B cell (primary cell): Measurements from ENCODE around the gene TANC1. TPM values are rescaled to one million over a fixed set of nuclear protein-coding genes. Genes with fewer than 3 reads are reported as not detected.

Experiments used
- ATAC-seq: fragments of 200-7000 bp; cut with Tn5 transposase; one replicate; pipeline ENCODE4 v1.10.0; 2021; ENCODE audit warnings: low read depth, mild to moderate bottlenecking, moderate number of reproducible peaks, moderate library complexity
- CTCF ChIA-PET: fragments of 350-600 bp; sonication (Branson Sonifier 250); formaldehyde crosslinking; loops from one replicate; lab custom pipeline; 2021; ENCODE audit warnings: antibody characterized with exemption, inconsistent platforms; lab: Charles Lee
- POLR2A ChIA-PET: fragments of 350-600 bp; sonication (Branson Sonifier 250); formaldehyde crosslinking; loops from one replicate; lab custom pipeline; 2021; ENCODE audit warnings: antibody characterized with exemption; lab: Charles Lee
- DNase-seq: peaks from one replicate; pipeline ENCODE4 v3.0.0; 2013
- H2AFZ ChIP-seq: 2 replicates; pipeline ENCODE4 v1.6.1; 2012; ENCODE audit warnings: mild to moderate bottlenecking, low read depth, low read length; ENCODE audit not compliant: insufficient read depth, poor library complexity, severe bottlenecking
- H3K27ac ChIP-seq, 2 donors: 1 replicate in 1 of 2; 2 replicates in 1 of 2; pipeline ENCODE4 v1.5.1; 2012 to 2013; ENCODE audit warnings: low read length in 2 of 2, mild to moderate bottlenecking in 2 of 2, moderate library complexity in 1 of 2
- H3K27me3 ChIP-seq, 4 experiments: fragments of 200-600 bp in 1 of 4; sonication (generic) in 1 of 4; replicated peaks in 1 of 4; 1 replicate in 2 of 4; 2 replicates in 2 of 4; pipeline versions ENCODE4 v1.6.1 to v1.7.0; 2013 to 2016; ENCODE audit warnings: low read length in 3 of 4, mild to moderate bottlenecking in 2 of 4, mixed read lengths in 1 of 4, moderate library complexity in 1 of 4; ENCODE audit not compliant: insufficient read depth in 4 of 4, control insufficient read depth in 3 of 4; ENCODE audit errors: control extremely low read depth in 1 of 4
- H3K36me3 ChIP-seq, 2 experiments: replicated peaks in 1 of 2; 1 replicate in 1 of 2; 2 replicates in 1 of 2; pipeline versions ENCODE4 v1.6.1 to v1.7.1; 2013; ENCODE audit warnings: low read length in 1 of 2; ENCODE audit not compliant: insufficient read depth in 2 of 2, control insufficient read depth in 1 of 2; ENCODE audit errors: control extremely low read depth in 1 of 2, extremely low read depth in 1 of 2
- H3K4me1 ChIP-seq, 2 donors: fragments of 200-600 bp in 1 of 2; sonication (generic) in 1 of 2; 1 replicate in 1 of 2; 2 replicates in 1 of 2; pipeline versions ENCODE4 v1.5.1 to v1.6.1; 2013 to 2017; ENCODE audit warnings: low read length in 2 of 2; ENCODE audit not compliant: control insufficient read depth in 2 of 2, insufficient read depth in 2 of 2
- H3K4me2 ChIP-seq: replicated peaks from 2 replicates; pipeline ENCODE3; 2012; ENCODE audit warnings: mild to moderate bottlenecking, low read depth, low read length; ENCODE audit not compliant: poor library complexity, severe bottlenecking
- H3K4me3 ChIP-seq, 5 experiments: fragments of 200-600 bp in 1 of 5; sonication (generic) in 1 of 5; 1 replicate in 3 of 5; 2 replicates in 2 of 5; pipeline versions ENCODE4 v1.5.1 to v1.7.0; 2011 to 2016; ENCODE audit warnings: low read length in 4 of 5, mild to moderate bottlenecking in 4 of 5, low read depth in 2 of 5, control low read depth in 1 of 5, moderate library complexity in 1 of 5; ENCODE audit not compliant: insufficient read depth in 1 of 5; ENCODE audit errors: control extremely low read depth in 1 of 5, extremely low read depth in 1 of 5
- H3K79me2 ChIP-seq: fragments of 200-600 bp; sonication (generic); one replicate; pipeline ENCODE4 v1.6.0; 2016; ENCODE audit warnings: low read length; ENCODE audit not compliant: control insufficient read depth, insufficient read depth
- H3K9ac ChIP-seq: fragments of 200-600 bp; sonication (generic); 2 replicates; pipeline ENCODE4 v1.6.1; 2017; ENCODE audit warnings: mild to moderate bottlenecking, low read length, moderate library complexity
- H3K9me3 ChIP-seq, 3 donors: one replicate each; pipeline versions ENCODE4 v1.6.1 to v1.7.1; 2013; ENCODE audit warnings: low read length in 2 of 3; ENCODE audit not compliant: control insufficient read depth in 2 of 3, insufficient read depth in 1 of 3; ENCODE audit errors: control extremely low read depth in 1 of 3
- H4K20me1 ChIP-seq: 2 replicates; pipeline ENCODE4 v1.6.0; 2012; ENCODE audit warnings: mild to moderate bottlenecking, low read length; ENCODE audit not compliant: insufficient read depth, control insufficient read depth, poor library complexity, severe bottlenecking
- H3K27ac Mint-ChIP-seq: one replicate; pipeline ENCODE4 v1.8.0; 2021; ENCODE audit warnings: mixed read lengths
- H3K27me3 Mint-ChIP-seq: one replicate; pipeline ENCODE4 v1.8.0; 2021; ENCODE audit warnings: mixed read lengths
- H3K4me1 Mint-ChIP-seq: one replicate; pipeline ENCODE4 v1.8.0; 2021; ENCODE audit warnings: mixed read lengths
- H3K4me3 Mint-ChIP-seq: one replicate; pipeline ENCODE4 v1.8.0; 2021; ENCODE audit warnings: mixed read lengths
- H3K9me3 Mint-ChIP-seq: one replicate; pipeline ENCODE4 v1.8.0; 2022; ENCODE audit warnings: mixed read lengths; ENCODE audit not compliant: insufficient read depth
- CTCF ChIP-seq: fragments of 200-600 bp; IDR thresholded peaks from one replicate; pipeline ENCODE4 v1.8.0; 2022; ENCODE audit warnings: antibody characterized with exemption, mild to moderate bottlenecking
- EZH2 ChIP-seq: IDR thresholded peaks from 2 replicates; pipeline ENCODE4 v1.6.1; 2012; ENCODE audit warnings: borderline replicate concordance, low read depth, mild to moderate bottlenecking, moderate library complexity, low read length; ENCODE audit not compliant: insufficient read depth, poor library complexity, severe bottlenecking
- WGBS: methylation state at CpG from one replicate; pipeline ENCODE4 v1.1.5; 2013; ENCODE audit warnings: missing lambda C conversion rate; ENCODE audit not compliant: insufficient coverage; 5-methylcytosine and 5-hydroxymethylcytosine counted together
- intact Hi-C: fragments of 100-400 bp; cut with micrococcal nuclease; formaldehyde crosslinking; loops from one replicate; pipeline ENCODE4 v1.10.0; 2022
- polyA plus RNA-seq: library from polyadenylated mRNA; depleted of rRNA; stranded (reverse); fragments of >200 nt; gene quantifications from 2 replicates; pipeline ENCODE4 v1.2.3, GENCODE V29; 2012
- total RNA-seq, 2 donors: library from RNA; stranded (reverse); fragments of 120-200 nt in 1 of 2; gene quantifications; 1 replicate in 1 of 2; 2 replicates in 1 of 2; pipeline versions ENCODE4 v1.2.3 to v1.2.4, GENCODE V29; 2013 to 2022

The TANC1 gene
- total and polyA plus RNA-seq, 2 donors (not counting 1 experiment from before 2014, with no cell fraction given): 0.13 TPM; not detected in 1

- no peak overlapping the region for H3K27ac Mint-ChIP-seq
- no peaks in the 10 kb centered on the region for H4K20me1 ChIP-seq
- H3K9me3 Mint-ChIP-seq: no peaks in the 10 kb centered on the region
- ATAC-seq (no peak), DNase-seq (no peak)
- no peak overlapping the region for H2AFZ ChIP-seq
- H3K9ac ChIP-seq: no peak overlapping the region
- H3K79me2 ChIP-seq: no peaks in the 10 kb centered on the region
- H3K36me3 ChIP-seq: no peaks in the 10 kb centered on the region
- H3K4me3 Mint-ChIP-seq: no peak overlapping the region
- peaks cover 0 to 9% (median under 1%) of the 10 kb centered on the region in 4 experiments for H3K27me3 ChIP-seq
- H3K4me1 ChIP-seq: peaks cover 0 to 3% of the 10 kb centered on the region in 2 donors
- no peak overlapping the region for H3K4me2 ChIP-seq
- peaks cover 2% of the 10 kb centered on the region for H3K4me1 Mint-ChIP-seq
- H3K9me3 ChIP-seq: no peaks in the 10 kb centered on the region
- POLR2A ChIA-PET: no interaction called here
- 55% methylated on average over 1 of the region's 8 CpGs for WGBS
- CTCF ChIA-PET: interaction anchor here (1.3 kb wide), 1 partner anchor 30 kb away, joined by 4 read pairs; no protein-coding TSS in a partner anchor
- H3K27me3 Mint-ChIP-seq: peaks cover 24% of the 10 kb centered on the region
- no peak overlapping the region for H3K27ac ChIP-seq
- no peak overlapping the region for H3K4me3 ChIP-seq
- TF ChIP-seq EZH2: no peak
- TF ChIP-seq CTCF: no peak
- intact Hi-C loops: no loop called here
These were observed 180.5 kb downstream of the TANC1 start for GRCh38 chr2:159148901-159149300.

- Histone ChIP-seq H3K9me3 (no peaks in the 10 kb centered on the region), H3K4me3 (no peak overlapping the region), H3K27ac (no peak overlapping the region), H4K20me1 (no peaks in the 10 kb centered on the region), H3K9ac (no peak overlapping the region), H3K79me2 (no peaks in the 10 kb centered on the region), H3K36me3 (no peaks in the 10 kb centered on the region), H3K4me1 (peaks cover 0 to 3% of the 10 kb centered on the region in 2 donors), H3K27me3 (peaks cover 0 to 9% (median under 1%) of the 10 kb centered on the region in 4 experiments), H2AFZ (no peak overlapping the region), H3K4me2 (no peak overlapping the region)
- intact Hi-C loops: no loop called here
- Mint-ChIP-seq H3K4me1 (peaks cover 2% of the 10 kb centered on the region), H3K9me3 (no peaks in the 10 kb centered on the region), H3K27me3 (peaks cover 24% of the 10 kb centered on the region), H3K27ac (no peak overlapping the region), H3K4me3 (no peak overlapping the region)
- no CpG with 5 or more reads among the region's 2 CpGs for WGBS
- CTCF ChIA-PET: interaction anchor here (0.6 to 1.3 kb wide), 2 partner anchors 31 to 1628 kb away, joined by 3 to 4 read pairs; no protein-coding TSS in a partner anchor
- TF ChIP-seq EZH2 (no peak), CTCF (no peak)
- no peak for DNase-seq
- POLR2A ChIA-PET: no interaction called here
- ATAC-seq: no peak
These were observed 181.3 kb downstream of the TANC1 start for GRCh38 chr2:159149747-159150146.
